ENCODE measurements around the gene ARRB2.

GRCh38 chr17:4663711-4664110 is 46.7 kb upstream of the ARRB2 start:
- TF ChIP-seq CTCF (IDR thresholded peaks at IDR 0.05) (no peak), EZH2phosphoT487 (IDR thresholded peaks at IDR 0.05) (no peak), EZH2 (IDR thresholded peaks at IDR 0.05) (no peak)

Data from neural progenitor cell (in vitro differentiated cells).